ENCODE measurements around the gene SPAG4.

The SPAG4 gene

GRCh38 chr20:35611482-35611881, 4.1 kb upstream of the SPAG4 start:
- no peak overlapping the region for H3K4me3 ChIP-seq (ENCODE audit: low read length)
- no peak for DNase-seq (ENCODE audit: low read depth)
- H3K9me3 ChIP-seq (ENCODE audit: control insufficient read depth, low read length) = no peaks in the 10 kb centered on the region
- no peaks in the 10 kb centered on the region for H3K4me1 ChIP-seq (ENCODE audit: control insufficient read depth, insufficient read depth, low read length)
- H3K27me3 ChIP-seq (replicated peaks; ENCODE audit: control insufficient read depth, insufficient read depth, low read length) = no peaks in the 10 kb centered on the region
- H3K9ac ChIP-seq (ENCODE audit: low read length) = no peak overlapping the region
- no peaks in the 10 kb centered on the region for H3K36me3 ChIP-seq (ENCODE audit: control insufficient read depth, insufficient read depth, low read length, severe bottlenecking)

GRCh38 chr20:35616465-35617396, 1.1 kb downstream of the SPAG4 start:
- DNase-seq (ENCODE audit: low read depth) = peak; percentile 90
- peaks cover 18% of the 10 kb centered on the region for H3K4me1 ChIP-seq (ENCODE audit: control insufficient read depth, insufficient read depth, low read length)

GRCh38 chr20:35617397-35618262, 2.0 kb downstream of the SPAG4 start:
- H3K27me3 ChIP-seq (replicated peaks; ENCODE audit: control insufficient read depth, insufficient read depth, low read length) = no peaks in the 10 kb centered on the region
- H3K4me3 ChIP-seq (ENCODE audit: low read length) = peak overlapping the region; percentile 72
- H3K36me3 ChIP-seq (ENCODE audit: control insufficient read depth, insufficient read depth, low read length, severe bottlenecking) = no peaks in the 10 kb centered on the region
- no peak overlapping the region for H3K9ac ChIP-seq (ENCODE audit: low read length)
- peaks cover 18% of the 10 kb centered on the region for H3K4me1 ChIP-seq (ENCODE audit: control insufficient read depth, insufficient read depth, low read length)
- DNase-seq (ENCODE audit: low read depth) = peak; percentile 46
- no peaks in the 10 kb centered on the region for H3K9me3 ChIP-seq (ENCODE audit: control insufficient read depth, low read length)

More at GRCh38 chr20:35616465-35617396, 1.1 kb downstream of the SPAG4 start:
- no peaks in the 10 kb centered on the region for H3K36me3 ChIP-seq (ENCODE audit: control insufficient read depth, insufficient read depth, low read length, severe bottlenecking)
- no peaks in the 10 kb centered on the region for H3K9me3 ChIP-seq (ENCODE audit: control insufficient read depth, low read length)
- H3K9ac ChIP-seq (ENCODE audit: low read length) = peak overlapping the region; percentile 56
- H3K27me3 ChIP-seq (replicated peaks; ENCODE audit: control insufficient read depth, insufficient read depth, low read length) = no peaks in the 10 kb centered on the region
- peak overlapping the region; percentile 72 for H3K4me3 ChIP-seq (ENCODE audit: low read length)

- Histone ChIP-seq H3K9ac (ENCODE audit: low read length) (peak overlapping the region; percentile 39), H3K36me3 (ENCODE audit: control insufficient read depth, insufficient read depth, low read length, severe bottlenecking) (no peaks in the 10 kb centered on the region), H3K4me3 (ENCODE audit: low read length) (peak overlapping the region; percentile 67), H3K4me1 (ENCODE audit: control insufficient read depth, insufficient read depth, low read length) (peaks cover 18% of the 10 kb centered on the region), H3K9me3 (ENCODE audit: control insufficient read depth, low read length) (no peaks in the 10 kb centered on the region), H3K27me3 (replicated peaks; ENCODE audit: control insufficient read depth, insufficient read depth, low read length) (no peaks in the 10 kb centered on the region)
- peak; percentile 44 for DNase-seq (ENCODE audit: low read depth)
These were observed 2.9 kb downstream of the SPAG4 start for GRCh38 chr20:35618263-35619131.

- peaks cover 18% of the 10 kb centered on the region for H3K4me1 ChIP-seq (ENCODE audit: control insufficient read depth, insufficient read depth, low read length)
These were observed 3.8 kb downstream of the SPAG4 start for GRCh38 chr20:35619196-35620095.

GRCh38 chr20:35620818-35621559, 5.4 kb downstream of the SPAG4 start:
- H3K9me3 ChIP-seq (ENCODE audit: control insufficient read depth, low read length) = no peaks in the 10 kb centered on the region
- no peak overlapping the region for H3K9ac ChIP-seq (ENCODE audit: low read length)
- no peak overlapping the region for H3K4me3 ChIP-seq (ENCODE audit: low read length)
- no peaks in the 10 kb centered on the region for H3K27me3 ChIP-seq (replicated peaks; ENCODE audit: control insufficient read depth, insufficient read depth, low read length)
- peaks cover 18% of the 10 kb centered on the region for H3K4me1 ChIP-seq (ENCODE audit: control insufficient read depth, insufficient read depth, low read length)
- DNase-seq (ENCODE audit: low read depth) = no peak
- peaks cover 14% of the 10 kb centered on the region for H3K36me3 ChIP-seq (ENCODE audit: control insufficient read depth, insufficient read depth, low read length, severe bottlenecking)

More at GRCh38 chr20:35619196-35620095, 3.8 kb downstream of the SPAG4 start:
- Histone ChIP-seq H3K9ac (ENCODE audit: low read length) (no peak overlapping the region), H3K27me3 (replicated peaks; ENCODE audit: control insufficient read depth, insufficient read depth, low read length) (no peaks in the 10 kb centered on the region), H3K36me3 (ENCODE audit: control insufficient read depth, insufficient read depth, low read length, severe bottlenecking) (no peaks in the 10 kb centered on the region), H3K4me3 (ENCODE audit: low read length) (peak overlapping the region; percentile 69), H3K9me3 (ENCODE audit: control insufficient read depth, low read length) (no peaks in the 10 kb centered on the region)
- peak; percentile 85 for DNase-seq (ENCODE audit: low read depth)

GRCh38 chr20:35621560-35621946, 5.9 kb downstream of the SPAG4 start:
- Histone ChIP-seq H3K4me3 (ENCODE audit: low read length) (no peak overlapping the region), H3K27me3 (replicated peaks; ENCODE audit: control insufficient read depth, insufficient read depth, low read length) (no peaks in the 10 kb centered on the region), H3K9ac (ENCODE audit: low read length) (no peak overlapping the region), H3K4me1 (ENCODE audit: control insufficient read depth, insufficient read depth, low read length) (peaks cover 18% of the 10 kb centered on the region), H3K36me3 (ENCODE audit: control insufficient read depth, insufficient read depth, low read length, severe bottlenecking) (peaks cover 20% of the 10 kb centered on the region), H3K9me3 (ENCODE audit: control insufficient read depth, low read length) (no peaks in the 10 kb centered on the region)
- DNase-seq (ENCODE audit: low read depth) = no peak

- DNase-seq (ENCODE audit: low read depth) = no peak
- H3K36me3 ChIP-seq (ENCODE audit: control insufficient read depth, insufficient read depth, low read length, severe bottlenecking) = peaks cover 50% of the 10 kb centered on the region
- H3K9ac ChIP-seq (ENCODE audit: low read length) = no peak overlapping the region
- no peaks in the 10 kb centered on the region for H3K27me3 ChIP-seq (replicated peaks; ENCODE audit: control insufficient read depth, insufficient read depth, low read length)
- H3K4me3 ChIP-seq (ENCODE audit: low read length) = no peak overlapping the region
- peaks cover 3% of the 10 kb centered on the region for H3K4me1 ChIP-seq (ENCODE audit: control insufficient read depth, insufficient read depth, low read length)
- H3K9me3 ChIP-seq (ENCODE audit: control insufficient read depth, low read length) = no peaks in the 10 kb centered on the region
These were observed 10.2 kb downstream of the SPAG4 start for GRCh38 chr20:35625584-35626385.

- Histone ChIP-seq H3K4me3 (ENCODE audit: low read length) (no peak overlapping the region), H3K4me1 (ENCODE audit: control insufficient read depth, insufficient read depth, low read length) (peaks cover 3% of the 10 kb centered on the region), H3K27me3 (replicated peaks; ENCODE audit: control insufficient read depth, insufficient read depth, low read length) (no peaks in the 10 kb centered on the region), H3K36me3 (ENCODE audit: control insufficient read depth, insufficient read depth, low read length, severe bottlenecking) (peaks cover 57% of the 10 kb centered on the region), H3K9ac (ENCODE audit: low read length) (no peak overlapping the region), H3K9me3 (ENCODE audit: control insufficient read depth, low read length) (no peaks in the 10 kb centered on the region)
- DNase-seq (ENCODE audit: low read depth) = no peak
These were observed 10.9 kb downstream of the SPAG4 start for GRCh38 chr20:35626386-35627001.
